IMR-90 (cell line): ENCODE results near the gene KCNK10. TPM values are rescaled to one million over a fixed set of nuclear protein-coding genes. Genes with fewer than 3 reads are reported as not detected.

ENCODE experiments used
- ATAC-seq: fragments of 200-7000 bp; cut with Tn5 transposase; 2 replicates; pipeline ENCODE4 v1.9.1; 2020; ENCODE audit warnings: low read depth, mild to moderate bottlenecking, moderate library complexity
- BruUV-seq: library from RNA; stranded (reverse); fragments of 400-500 nt; replicated peaks from 2 replicates; lab custom pipeline; 2021; lab: Mats Ljungman, UMichigan
- CTCF ChIA-PET: fragments of 300-600 bp; formaldehyde crosslinking; extraction: SDS; loops from one replicate; lab custom pipeline; 2021; ENCODE audit warnings: antibody characterized with exemption; lab: Yijun Ruan, JAX
- POLR2A ChIA-PET: fragments of 300-600 bp; sonication (Branson Sonifier 250); formaldehyde crosslinking; loops from one replicate; lab custom pipeline; 2022; ENCODE audit warnings: antibody characterized with exemption; ENCODE audit not compliant: unreplicated experiment; lab: Charles Lee
- DNase-seq: peaks from one replicate; pipeline ENCODE4 v3.0.0; 2013
- H2AFZ ChIP-seq: replicated peaks from 2 replicates; pipeline ENCODE3; 2013; ENCODE audit warnings: low read length, mild to moderate bottlenecking; ENCODE audit not compliant: poor library complexity
- H2AK5ac ChIP-seq: 2 replicates; pipeline ENCODE4 v1.6.1; 2013; ENCODE audit warnings: low read depth, low read length, inconsistent platforms
- H2AK9ac ChIP-seq: replicated peaks from 2 replicates; pipeline ENCODE3; 2013; ENCODE audit warnings: mild to moderate bottlenecking, low read depth, low read length, moderate library complexity; ENCODE audit not compliant: poor library complexity
- H2BK120ac ChIP-seq: 2 replicates; pipeline ENCODE4 v1.6.1; 2013; ENCODE audit warnings: low read depth, low read length, inconsistent platforms
- H2BK15ac ChIP-seq: 3 replicates; pipeline ENCODE4 v1.6.1; 2013; ENCODE audit warnings: low read depth, low read length, inconsistent platforms
- H2BK20ac ChIP-seq: 2 replicates; pipeline ENCODE4 v1.6.1; 2013; ENCODE audit warnings: low read depth, mild to moderate bottlenecking, inconsistent platforms, low read length, moderate library complexity
- H2BK5ac ChIP-seq: 2 replicates; pipeline ENCODE4 v1.6.1; 2013; ENCODE audit warnings: mild to moderate bottlenecking, low read depth, low read length, inconsistent platforms; ENCODE audit not compliant: poor library complexity, severe bottlenecking
- H3K14ac ChIP-seq: replicated peaks from 2 replicates; pipeline ENCODE4 v1.6.1; 2013; ENCODE audit warnings: low read depth, low read length, inconsistent platforms
- H3K18ac ChIP-seq: 2 replicates; pipeline ENCODE4 v1.6.1; 2013; ENCODE audit warnings: low read depth, low read length, control low read depth
- H3K23ac ChIP-seq: 2 replicates; pipeline ENCODE4 v1.6.1; 2013; ENCODE audit warnings: low read depth, low read length, inconsistent platforms
- H3K27ac ChIP-seq: 2 replicates; pipeline ENCODE4 v1.5.1; 2013; ENCODE audit warnings: mild to moderate bottlenecking, control low read depth, low read length; ENCODE audit not compliant: insufficient read depth
- H3K27me3 ChIP-seq: 2 replicates; pipeline ENCODE4 v1.6.1; 2013; ENCODE audit warnings: low read length; ENCODE audit not compliant: control insufficient read depth, insufficient read depth
- H3K36me3 ChIP-seq: 2 replicates; pipeline ENCODE4 v1.6.1; 2013; ENCODE audit warnings: low read length, mixed read lengths; ENCODE audit not compliant: control insufficient read depth, insufficient read depth
- H3K4ac ChIP-seq: 2 replicates; pipeline ENCODE4 v1.6.1; 2013; ENCODE audit warnings: low read depth, low read length, inconsistent platforms
- H3K4me1 ChIP-seq: 2 replicates; pipeline ENCODE4 v1.6.1; 2013; ENCODE audit warnings: low read length, mixed read lengths; ENCODE audit not compliant: control insufficient read depth, insufficient read depth
- H3K4me2 ChIP-seq: 2 replicates; pipeline ENCODE4 v1.6.1; 2013; ENCODE audit warnings: low read depth, mild to moderate bottlenecking, control low read depth, low read length, moderate library complexity
- H3K4me3 ChIP-seq: 2 replicates; pipeline ENCODE4 v1.5.1; 2013; ENCODE audit warnings: low read depth, mild to moderate bottlenecking, control low read depth, low read length, moderate library complexity; ENCODE audit not compliant: insufficient read depth
- H3K56ac ChIP-seq: 2 replicates; pipeline ENCODE4 v1.6.1; 2013; ENCODE audit warnings: low read length, inconsistent platforms; ENCODE audit not compliant: insufficient read depth; ENCODE audit errors: extremely low read depth
- H3K79me1 ChIP-seq, 2 experiments: 2 replicates each; pipeline ENCODE4 v1.6.1; 2013; ENCODE audit warnings: low read length in 2 of 2, inconsistent platforms in 1 of 2, low read depth in 1 of 2
- H3K9ac ChIP-seq: 2 replicates; pipeline ENCODE4 v1.6.1; 2013; ENCODE audit warnings: low read depth, low read length, control low read depth
- H3K9me1 ChIP-seq: 2 replicates; pipeline ENCODE4 v1.6.1; 2013; ENCODE audit warnings: low read length, inconsistent platforms; ENCODE audit not compliant: insufficient read depth
- H3K9me3 ChIP-seq: 2 replicates; pipeline ENCODE4 v1.6.1; 2013; ENCODE audit warnings: low read length; ENCODE audit not compliant: control insufficient read depth, insufficient read depth
- H4K20me1 ChIP-seq: 2 replicates; pipeline ENCODE4 v1.6.1; 2013; ENCODE audit warnings: low read length, inconsistent platforms; ENCODE audit not compliant: insufficient read depth
- H4K5ac ChIP-seq: 2 replicates; pipeline ENCODE4 v1.6.1; 2013; ENCODE audit warnings: mild to moderate bottlenecking, low read depth, low read length, control low read depth
- H4K8ac ChIP-seq, 2 experiments: 2 replicates each; pipeline ENCODE4 v1.6.1; 2013; ENCODE audit warnings: low read depth in 2 of 2, low read length in 2 of 2, control low read depth in 1 of 2, inconsistent platforms in 1 of 2
- H4K91ac ChIP-seq: 2 replicates; pipeline ENCODE4 v1.6.1; 2013; ENCODE audit warnings: low read depth, low read length, inconsistent platforms; ENCODE audit not compliant: insufficient read depth
- CEBPB ChIP-seq: IDR thresholded peaks from 2 replicates; pipeline ENCODE4 v1.6.1; 2012; ENCODE audit warnings: low read depth, low read length, improper control_type of control experiment
- MAZ ChIP-seq: IDR thresholded peaks from 2 replicates; pipeline ENCODE4 v1.6.1; 2012; ENCODE audit warnings: low read depth, mild to moderate bottlenecking, low read length, improper control_type of control experiment, moderate library complexity, borderline replicate concordance
- MXI1 ChIP-seq: IDR thresholded peaks from 2 replicates; pipeline ENCODE4 v1.6.1; 2012; ENCODE audit warnings: low read depth, mild to moderate bottlenecking, low read length, moderate library complexity, borderline replicate concordance
- NFE2L2 ChIP-seq: fragments of 150-350 bp; IDR thresholded peaks from 2 replicates; pipeline ENCODE4 v1.6.1; 2016; ENCODE audit warnings: low read depth, mild to moderate bottlenecking, low read length
- POLR2A ChIP-seq: IDR thresholded peaks from 2 replicates; pipeline ENCODE4 v1.6.1; 2012; ENCODE audit warnings: mild to moderate bottlenecking, low read depth, low read length
- RCOR1 ChIP-seq: IDR thresholded peaks from 2 replicates; pipeline ENCODE4 v1.6.1; 2012; ENCODE audit warnings: mild to moderate bottlenecking, low read length, improper control_type of control experiment; ENCODE audit not compliant: insufficient replicate concordance
- RFX5 ChIP-seq: IDR thresholded peaks from 2 replicates; pipeline ENCODE4 v1.8.0; 2012; ENCODE audit warnings: low read depth, mild to moderate bottlenecking, low read length, moderate library complexity
- SMC3 ChIP-seq: fragments of 150-350 bp; IDR thresholded peaks from 2 replicates; pipeline ENCODE4 v1.6.1; 2016; ENCODE audit warnings: low read depth, mild to moderate bottlenecking, antibody characterized with exemption, low read length, moderate library complexity
- dilution Hi-C: fragments of 300-500 bp; cut with HindIII; formaldehyde crosslinking; loops from one replicate; pipeline ENCODE4 v1.14.3; 2018; ENCODE audit warnings: low sequenced_read_pairs; ENCODE audit not compliant: unreplicated experiment
- in situ Hi-C: fragments of 300-500 bp; cut with MboI; formaldehyde crosslinking; loops from 3 replicates; pipeline ENCODE4 v1.14.3; 2019; ENCODE audit warnings: low sequenced_read_pairs, inconsistent platforms, mixed read lengths
- intact Hi-C: fragments of 100-400 bp; cut with micrococcal nuclease; formaldehyde crosslinking; loops from 2 replicates; pipeline ENCODE4 v1.10.0; 2022
- polyA plus RNA-seq, 3 experiments: library from polyadenylated mRNA; depleted of rRNA; stranded (reverse); fragments of >200 nt; gene quantifications; 2 replicates each; pipeline ENCODE4 v1.2.3, GENCODE V29; 2012; ENCODE audit warnings: low replicate concordance in 1 of 3
- total RNA-seq: library from RNA; depleted of rRNA; stranded (reverse); fragments of >200 nt; gene quantifications from 2 replicates; pipeline ENCODE4 v1.2.3, GENCODE V29; 2012
- TF ChIP-seq, protein P1 (sequence below): conservative IDR thresholded peaks from 2 replicates; pipeline ENCODE4 v1.5.1; 2012; ENCODE audit warnings: mild to moderate bottlenecking, low read depth, low read length, improper control_type of control experiment
- TF ChIP-seq, protein P2 (sequence below): fragments of 150-350 bp; IDR thresholded peaks from 2 replicates; pipeline ENCODE4 v1.6.1; 2017; ENCODE audit warnings: mild to moderate bottlenecking, antibody characterized with exemption, low read length, low read depth

KCNK10 gene
- total and polyA plus RNA-seq, 2 of the 4 experiments (the other 2 are of a cell fraction) = not detected

DNA sequence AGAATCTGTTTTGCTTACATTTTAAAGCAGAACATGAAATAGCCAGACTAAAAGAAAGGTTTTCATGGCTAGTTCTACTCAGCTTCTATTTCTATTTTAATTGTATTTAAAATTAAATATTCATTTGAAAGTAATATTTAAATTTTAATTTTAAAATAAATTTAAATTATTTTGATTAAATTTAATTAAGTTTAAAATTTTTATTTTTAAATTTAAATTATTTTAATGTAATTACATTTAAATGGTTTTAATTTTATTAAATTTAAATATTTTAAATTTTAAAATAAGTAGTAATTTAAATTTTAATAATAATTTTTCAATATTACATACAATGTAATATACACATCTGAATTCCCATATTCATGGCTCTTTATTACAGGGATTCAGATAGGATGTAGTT lies 17.3 kb upstream of the KCNK10 start:
- H3K36me3 ChIP-seq = no peaks in the 10 kb centered on the region
- H3K27me3 ChIP-seq = no peaks in the 10 kb centered on the region
- in situ Hi-C loops (no loop called here), dilution Hi-C loops (no loop called here), intact Hi-C loops (no loop called here)
- no peak overlapping the region for H3K9ac ChIP-seq
- no peak overlapping the region for H2BK120ac ChIP-seq
- no peak overlapping the region for H3K4me2 ChIP-seq
- no peak overlapping the region for H4K5ac ChIP-seq
- no peak overlapping the region for H2AK5ac ChIP-seq
- H2AFZ ChIP-seq = no peak overlapping the region
- no peaks in the 10 kb centered on the region for H3K79me1 ChIP-seq
- H3K27ac ChIP-seq = no peak overlapping the region
- ATAC-seq (no peak), DNase-seq (no peak)
- H2BK20ac ChIP-seq = no peak overlapping the region
- no peak overlapping the region for H3K14ac ChIP-seq
- no peaks in the 10 kb centered on the region for H3K9me3 ChIP-seq
- TF ChIP-seq CEBPB (no peak), MAZ (no peak), MXI1 (no peak), POLR2A (no peak), RFX5 (no peak), SMC3 (no peak), NFE2L2 (no peak), RCOR1 (no peak)
- TF ChIP-seq, protein P1, sequence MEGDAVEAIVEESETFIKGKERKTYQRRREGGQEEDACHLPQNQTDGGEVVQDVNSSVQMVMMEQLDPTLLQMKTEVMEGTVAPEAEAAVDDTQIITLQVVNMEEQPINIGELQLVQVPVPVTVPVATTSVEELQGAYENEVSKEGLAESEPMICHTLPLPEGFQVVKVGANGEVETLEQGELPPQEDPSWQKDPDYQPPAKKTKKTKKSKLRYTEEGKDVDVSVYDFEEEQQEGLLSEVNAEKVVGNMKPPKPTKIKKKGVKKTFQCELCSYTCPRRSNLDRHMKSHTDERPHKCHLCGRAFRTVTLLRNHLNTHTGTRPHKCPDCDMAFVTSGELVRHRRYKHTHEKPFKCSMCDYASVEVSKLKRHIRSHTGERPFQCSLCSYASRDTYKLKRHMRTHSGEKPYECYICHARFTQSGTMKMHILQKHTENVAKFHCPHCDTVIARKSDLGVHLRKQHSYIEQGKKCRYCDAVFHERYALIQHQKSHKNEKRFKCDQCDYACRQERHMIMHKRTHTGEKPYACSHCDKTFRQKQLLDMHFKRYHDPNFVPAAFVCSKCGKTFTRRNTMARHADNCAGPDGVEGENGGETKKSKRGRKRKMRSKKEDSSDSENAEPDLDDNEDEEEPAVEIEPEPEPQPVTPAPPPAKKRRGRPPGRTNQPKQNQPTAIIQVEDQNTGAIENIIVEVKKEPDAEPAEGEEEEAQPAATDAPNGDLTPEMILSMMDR = no peak
- TF ChIP-seq, protein P2, sequence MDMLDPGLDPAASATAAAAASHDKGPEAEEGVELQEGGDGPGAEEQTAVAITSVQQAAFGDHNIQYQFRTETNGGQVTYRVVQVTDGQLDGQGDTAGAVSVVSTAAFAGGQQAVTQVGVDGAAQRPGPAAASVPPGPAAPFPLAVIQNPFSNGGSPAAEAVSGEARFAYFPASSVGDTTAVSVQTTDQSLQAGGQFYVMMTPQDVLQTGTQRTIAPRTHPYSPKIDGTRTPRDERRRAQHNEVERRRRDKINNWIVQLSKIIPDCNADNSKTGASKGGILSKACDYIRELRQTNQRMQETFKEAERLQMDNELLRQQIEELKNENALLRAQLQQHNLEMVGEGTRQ = no peak
- no peak overlapping the region for H3K18ac ChIP-seq
- no peak overlapping the region for H3K23ac ChIP-seq
- no peak overlapping the region for H4K91ac ChIP-seq
- no peak overlapping the region for H3K4ac ChIP-seq
- no peak overlapping the region for H3K56ac ChIP-seq
- no peak overlapping the region for H4K8ac ChIP-seq
- no peak overlapping the region for H2BK15ac ChIP-seq
- H2BK5ac ChIP-seq = no peak overlapping the region
- no peaks in the 10 kb centered on the region for H3K9me1 ChIP-seq
- ChIA-PET POLR2A (no interaction called here), CTCF (no interaction called here)
- H3K4me3 ChIP-seq = no peak overlapping the region
- no peak overlapping the region for H2AK9ac ChIP-seq
- BruUV-seq = no TSS peak
- H4K20me1 ChIP-seq = no peaks in the 10 kb centered on the region
- H3K4me1 ChIP-seq = no peaks in the 10 kb centered on the region
